HepG2 (cell line): ENCODE measurements around the gene ILKAP. TPM values are rescaled to one million over a fixed set of nuclear protein-coding genes. Genes with fewer than 3 reads are reported as not detected.

Source experiments
- AKNA ChIP-seq: sonication (generic); formaldehyde crosslinking; IDR thresholded peaks from 2 replicates; pipeline ENCODE4 v1.4.0; 2020; ENCODE audit warnings: missing genetic modification reagents, borderline replicate concordance
- BATF2 ChIP-seq: sonication (generic); formaldehyde crosslinking; IDR thresholded peaks from 2 replicates; pipeline ENCODE4 v1.8.0; 2022; ENCODE audit warnings: mild to moderate bottlenecking, missing genetic modification reagents, moderate library complexity
- CCAR2 ChIP-seq: fragments of 200-400 bp; formaldehyde crosslinking; optimal IDR thresholded peaks from 2 replicates; pipeline ENCODE3; 2018; ENCODE audit warnings: low read depth, mild to moderate bottlenecking, low read length, moderate library complexity
- DDIT3 ChIP-seq: sonication (generic); formaldehyde crosslinking; IDR thresholded peaks from 2 replicates; pipeline ENCODE4 v1.4.0; 2020; ENCODE audit warnings: mild to moderate bottlenecking, missing genetic modification reagents
- GATAD2A ChIP-seq: IDR thresholded peaks from 2 replicates; pipeline ENCODE4 v1.6.1; 2016
- GLMP ChIP-seq: sonication (generic); formaldehyde crosslinking; IDR thresholded peaks from 2 replicates; pipeline ENCODE4 v1.9.0; 2021; ENCODE audit warnings: missing genetic modification reagents, mild to moderate bottlenecking, borderline replicate concordance
- KLF15 ChIP-seq: sonication (generic); formaldehyde crosslinking; IDR thresholded peaks from 2 replicates; pipeline ENCODE4 v1.8.1; 2023; ENCODE audit warnings: borderline replicate concordance, mild to moderate bottlenecking, inconsistent platforms, missing genetic modification reagents, mixed read lengths
- MTF1 ChIP-seq: sonication (generic); formaldehyde crosslinking; IDR thresholded peaks from 2 replicates; pipeline ENCODE4 v1.5.0; 2020; ENCODE audit warnings: missing genetic modification reagents
- NR1H2 ChIP-seq: sonication (generic); formaldehyde crosslinking; IDR thresholded peaks from 2 replicates; pipeline ENCODE4 v1.8.1; 2022; ENCODE audit warnings: low read depth, missing genetic modification reagents, borderline replicate concordance
- PCBP2 ChIP-seq: fragments of 200-400 bp; formaldehyde crosslinking; optimal IDR thresholded peaks from 2 replicates; pipeline ENCODE3; 2018; ENCODE audit warnings: low read length, low read depth; ENCODE audit not compliant: poor library complexity, severe bottlenecking
- REXO4 ChIP-seq: sonication (generic); formaldehyde crosslinking; IDR thresholded peaks from 2 replicates; pipeline ENCODE4 v1.8.0; 2022; ENCODE audit warnings: missing genetic modification reagents, mild to moderate bottlenecking, borderline replicate concordance
- SNRNP70 ChIP-seq: fragments of 200-400 bp; formaldehyde crosslinking; IDR thresholded peaks from 2 replicates; pipeline ENCODE4 v1.6.1; 2017; ENCODE audit warnings: mild to moderate bottlenecking, low read depth, low read length, moderate library complexity
- ZNF281 ChIP-seq: sonication (generic); formaldehyde crosslinking; IDR thresholded peaks from 2 replicates; pipeline ENCODE4 v1.4.0; 2020; ENCODE audit warnings: missing genetic modification reagents, borderline replicate concordance
- ZNF333 ChIP-seq: sonication (generic); formaldehyde crosslinking; IDR thresholded peaks from 2 replicates; pipeline ENCODE4 v1.4.0; 2020; ENCODE audit warnings: mild to moderate bottlenecking, missing genetic modification reagents, borderline replicate concordance
- ZNF367 ChIP-seq: sonication (generic); formaldehyde crosslinking; IDR thresholded peaks from 2 replicates; pipeline ENCODE4 v1.4.0; 2020; ENCODE audit warnings: missing genetic modification reagents, borderline replicate concordance
- ZNF543 ChIP-seq: sonication (generic); formaldehyde crosslinking; IDR thresholded peaks from 2 replicates; pipeline ENCODE4 v1.4.0; 2020; ENCODE audit warnings: mild to moderate bottlenecking, missing genetic modification reagents
- ZNF605 ChIP-seq: sonication (generic); formaldehyde crosslinking; IDR thresholded peaks from 2 replicates; pipeline ENCODE4 v1.8.0; 2022; ENCODE audit warnings: mild to moderate bottlenecking, missing genetic modification reagents
- ZNF644 ChIP-seq: IDR thresholded peaks from 2 replicates; pipeline ENCODE4 v1.6.1; 2016; ENCODE audit warnings: low read depth
- ZSCAN31 ChIP-seq: sonication (generic); formaldehyde crosslinking; IDR thresholded peaks from 2 replicates; pipeline ENCODE4 v1.5.0; 2020; ENCODE audit warnings: low read depth, mild to moderate bottlenecking, missing genetic modification reagents
- polyA plus RNA-seq, 8 experiments: library from polyadenylated mRNA; depleted of rRNA in 3 of 8; stranded (reverse) in 7 of 8; unstranded in 1 of 8; fragments of >200 nt; fragmentation: Illumina TruSeq in 4 of 8; extraction: Trizol in 4 of 8; gene quantifications; 2 replicates each; pipeline versions ENCODE4 v1.2.1 to v1.2.3, GENCODE V29; 2011 to 2016; ENCODE audit warnings: low read depth in 4 of 8, missing spikeins in 1 of 8, mixed read lengths in 1 of 8; ENCODE audit not compliant: insufficient read depth in 1 of 8
- total RNA-seq, 5 experiments: library from RNA; depleted of rRNA; stranded (reverse); fragments of >200 nt; fragmentation: Illumina TruSeq; extraction: Trizol; gene quantifications; 2 replicates each; pipeline ENCODE4 v1.2.3, GENCODE V29; 2016; ENCODE audit warnings: low read depth in 1 of 5

Gene ILKAP
- total and polyA plus RNA-seq, 2 of the 13 experiments (the other 11 are each of a cell fraction or from before 2014, with no cell fraction given): 29.6 to 33.1 TPM

- peak; percentile 97 for TF ChIP-seq REXO4 (CRISPR knock-in tag)
- peak; percentile 65 for TF ChIP-seq GATAD2A (CRISPR knock-in tag)
- TF ChIP-seq ZNF543 (CRISPR knock-in tag): peak; percentile 97
- TF ChIP-seq ZNF367 (CRISPR knock-in tag): peak; percentile 98
- TF ChIP-seq ZNF605 (CRISPR knock-in tag): peak; percentile 62; the same call in 1 of the 2 replicates
- no peak for TF ChIP-seq SNRNP70
- TF ChIP-seq BATF2 (CRISPR knock-in tag): peak; percentile 99
- TF ChIP-seq AKNA: peak; percentile 97
- no peak for TF ChIP-seq PCBP2
- TF ChIP-seq DDIT3: no peak
- TF ChIP-seq ZSCAN31 (CRISPR knock-in tag): peak; percentile 84
- TF ChIP-seq ZNF333: peak; percentile 98; the same call in 1 of the 2 replicates
- TF ChIP-seq ZNF644 (CRISPR knock-in tag): no peak
- TF ChIP-seq MTF1: peak; percentile 97
- peak; percentile 97; the same call in 1 of the 2 replicates for TF ChIP-seq KLF15
- peak; percentile 99 for TF ChIP-seq NR1H2
- peak; percentile 75; the same call in 1 of the 2 replicates for TF ChIP-seq ZNF281 (CRISPR knock-in tag)
- TF ChIP-seq GLMP (CRISPR knock-in tag): peak; percentile 92; the same call in 1 of the 2 replicates
- no peak for TF ChIP-seq CCAR2
Observed at GRCh38 chr2:238238766-238239542, 35.5 kb upstream of the ILKAP start (continued).
